T follicular helper cell (primary cell): ENCODE results near the gene HSDL2.
"Not testable (repeated sequence)": the region's sequence is repeated elsewhere in the genome, so short reads cannot be mapped to it uniquely, and the experiment has no call there.

Source experiments
- DNase-seq: peaks from one replicate; pipeline ENCODE4 v3.0.0-alpha.2; 2020; ENCODE audit warnings: low read depth

Gene HSDL2

DNA sequence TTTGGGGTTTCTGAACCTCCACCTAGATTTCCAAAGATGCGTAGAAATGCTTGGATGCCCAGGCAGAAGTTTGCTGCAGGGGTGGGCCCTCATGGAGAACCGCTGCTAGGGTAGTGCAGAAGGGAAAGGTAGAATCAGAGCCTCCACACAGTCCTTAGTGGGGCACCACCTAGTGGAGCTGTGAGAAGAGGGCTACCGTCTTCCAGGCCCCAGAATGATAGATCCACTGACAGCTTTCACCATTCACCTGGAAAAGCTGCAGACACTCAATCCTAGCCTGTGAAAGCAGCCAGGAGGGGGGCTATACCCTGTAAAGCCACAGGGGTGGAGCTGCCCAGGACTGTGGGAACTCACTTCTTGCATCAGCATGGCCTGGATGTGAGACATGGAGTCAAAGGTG is 13.3 kb upstream of the HSDL2 start:
- no peak for DNase-seq

DNA sequence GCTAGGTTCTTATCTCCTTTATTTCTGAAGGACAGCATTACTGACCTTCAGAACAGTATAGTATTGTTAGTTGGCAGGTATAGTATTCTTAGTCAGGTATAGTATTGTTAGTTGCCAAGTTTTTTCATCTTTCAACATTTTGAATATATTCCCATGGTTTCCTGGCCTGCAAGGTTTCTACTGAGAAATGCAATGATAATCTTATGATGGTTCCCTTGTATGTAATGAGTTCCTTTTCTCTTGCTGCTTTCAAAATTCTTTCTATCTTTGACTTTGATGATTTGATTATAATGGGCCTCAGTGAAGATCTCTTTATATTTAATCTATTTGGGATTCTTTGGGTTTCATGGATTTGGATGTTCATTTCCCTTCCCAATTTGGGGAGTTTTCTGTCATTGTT is 12.4 kb upstream of the HSDL2 start:
- DNase-seq: no peak

DNA sequence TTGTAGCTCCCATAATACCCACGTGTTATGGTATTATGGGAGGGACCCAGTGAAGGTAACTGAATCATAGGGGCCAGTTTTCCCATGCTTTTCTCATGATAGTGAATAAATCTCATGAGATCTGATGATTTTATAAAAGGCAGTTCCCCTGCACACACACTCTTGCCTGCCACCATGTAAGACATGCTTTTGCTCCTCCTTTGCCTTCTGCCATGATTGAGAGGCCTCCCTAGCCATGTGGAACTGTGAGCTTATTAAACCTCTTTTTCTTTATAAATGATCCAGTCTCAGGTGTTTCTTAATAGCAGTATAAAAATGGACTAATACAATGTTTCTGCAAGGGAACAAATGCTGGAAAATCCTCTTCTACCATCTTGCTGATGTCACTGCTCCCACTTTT is 10.1 kb upstream of the HSDL2 start:
- no peak for DNase-seq

DNA sequence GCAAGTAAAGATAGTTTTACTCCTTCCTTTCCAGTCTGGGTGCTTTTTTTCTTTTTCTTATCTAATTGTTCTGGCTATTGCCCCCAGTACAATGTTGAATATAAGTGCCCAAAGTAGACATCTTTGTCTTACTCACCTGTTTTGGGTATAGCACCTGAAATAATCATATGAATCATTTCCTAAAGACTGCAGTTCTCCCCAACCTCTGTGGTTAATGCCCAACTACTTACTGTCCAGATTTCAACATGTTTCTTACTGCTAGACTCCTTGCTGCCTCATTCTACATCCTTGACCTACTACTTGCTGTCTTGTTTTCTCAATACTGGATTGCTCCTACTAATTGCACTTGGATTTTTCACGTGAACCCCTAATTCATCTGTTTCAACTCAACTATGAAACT is 8.8 kb upstream of the HSDL2 start:
- DNase-seq: no peak

DNA sequence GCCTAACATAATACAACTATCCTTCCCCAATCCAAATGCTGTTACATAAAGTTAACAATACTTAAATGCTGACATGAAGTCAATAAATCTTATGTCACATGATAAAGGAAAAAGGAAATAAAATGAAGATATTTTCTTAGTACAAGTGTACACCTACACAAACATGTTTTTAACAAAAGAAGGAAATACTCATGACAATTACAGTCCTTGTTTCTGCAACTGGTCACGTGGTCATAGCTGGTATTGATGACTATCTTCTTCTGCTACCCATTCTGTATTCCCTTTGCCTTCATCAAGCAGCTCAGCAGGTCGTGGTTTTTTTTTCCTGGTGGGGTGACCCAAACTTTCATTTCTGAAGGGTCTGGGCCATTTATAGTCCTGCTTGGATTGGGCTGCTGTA is 6.2 kb upstream of the HSDL2 start:
- not testable (repeated sequence) for DNase-seq

DNA sequence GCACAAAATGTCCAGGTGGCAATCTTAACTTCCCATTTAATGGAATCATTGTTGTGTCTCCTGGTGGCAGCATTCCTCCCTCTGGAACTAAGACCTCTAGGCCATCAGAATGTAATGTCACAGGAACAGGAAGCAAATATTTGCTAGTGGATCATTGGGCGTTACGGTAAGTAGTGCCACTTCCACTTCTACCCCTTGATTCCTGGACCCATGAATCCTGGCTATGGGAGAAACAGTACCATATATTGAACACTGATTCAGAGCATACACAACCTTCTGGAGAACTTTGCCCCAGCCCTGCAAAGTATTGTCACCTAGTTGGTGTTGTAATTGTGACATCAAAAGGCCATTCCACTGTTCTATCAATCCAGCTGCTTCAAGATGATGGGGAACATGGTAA is 5.7 kb upstream of the HSDL2 start:
- DNase-seq: not testable (repeated sequence)

DNA sequence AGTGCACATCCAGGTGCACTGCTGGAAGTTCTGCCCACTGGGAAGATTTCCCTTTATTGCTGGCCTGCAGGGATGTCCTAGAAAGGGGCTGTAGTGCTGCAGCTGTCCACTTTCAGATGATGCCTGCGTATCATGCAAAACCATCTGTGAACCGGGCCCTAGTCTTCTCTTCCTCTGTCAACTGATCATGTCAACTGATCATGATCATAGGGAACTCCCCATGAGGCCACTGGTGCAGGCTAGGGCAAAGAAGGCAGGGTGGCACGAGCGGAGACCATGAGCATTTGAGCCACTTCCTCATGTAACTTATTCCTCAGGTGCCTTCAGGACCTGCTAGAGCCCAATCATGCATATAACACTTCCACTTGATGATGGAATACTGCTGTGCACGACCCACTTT is 4.5 kb upstream of the HSDL2 start:
- DNase-seq: no peak

DNA sequence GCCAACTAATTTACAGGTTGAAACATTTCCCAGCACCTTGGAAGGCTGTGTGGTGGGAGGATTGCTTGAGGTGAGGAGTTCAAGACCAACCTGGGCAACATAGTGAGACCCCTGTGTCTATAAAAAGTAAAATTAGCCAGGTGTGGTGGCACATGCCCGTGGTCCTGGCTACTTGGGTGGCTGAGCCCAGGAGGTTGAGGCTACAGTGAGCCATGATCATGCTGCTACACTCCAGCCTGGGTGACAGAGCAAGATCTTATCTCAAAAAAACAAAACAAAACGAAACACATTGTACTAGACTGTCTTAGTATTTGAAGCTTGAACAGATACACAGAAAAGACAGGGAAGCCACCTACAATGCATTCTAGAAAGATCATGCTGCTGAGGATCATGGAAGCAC is 2.8 kb upstream of the HSDL2 start:
- no peak for DNase-seq

DNA sequence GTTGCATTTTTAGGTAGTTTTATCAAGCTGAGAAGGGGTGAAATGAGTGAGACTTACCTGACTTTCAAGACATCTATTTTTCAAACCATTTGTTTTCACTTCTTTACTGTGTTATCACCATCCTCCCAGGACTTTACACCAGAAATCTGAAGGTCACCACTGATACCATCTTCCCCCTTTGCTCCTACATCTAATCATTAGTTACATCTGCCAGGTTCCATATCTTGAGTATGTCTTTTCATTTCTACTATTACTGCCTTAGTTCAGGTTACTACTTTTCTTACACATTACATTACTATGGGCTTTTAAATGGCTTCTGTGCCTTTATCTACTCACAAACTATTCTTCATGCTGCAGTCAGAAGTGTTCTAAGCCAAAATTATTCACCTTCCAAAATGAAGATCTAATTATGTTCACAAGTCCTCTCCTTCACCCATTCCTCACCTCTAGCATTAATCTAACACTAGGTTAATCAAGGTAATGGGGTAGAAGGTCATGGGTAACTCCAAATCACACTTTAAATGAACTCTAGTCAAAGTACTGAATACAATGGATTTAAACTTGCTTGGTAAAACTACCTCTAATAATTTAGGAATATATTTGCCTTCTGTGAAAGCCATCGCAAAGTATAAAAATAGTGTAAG is 2.1 kb upstream of the HSDL2 start:
- DNase-seq: no peak

DNA sequence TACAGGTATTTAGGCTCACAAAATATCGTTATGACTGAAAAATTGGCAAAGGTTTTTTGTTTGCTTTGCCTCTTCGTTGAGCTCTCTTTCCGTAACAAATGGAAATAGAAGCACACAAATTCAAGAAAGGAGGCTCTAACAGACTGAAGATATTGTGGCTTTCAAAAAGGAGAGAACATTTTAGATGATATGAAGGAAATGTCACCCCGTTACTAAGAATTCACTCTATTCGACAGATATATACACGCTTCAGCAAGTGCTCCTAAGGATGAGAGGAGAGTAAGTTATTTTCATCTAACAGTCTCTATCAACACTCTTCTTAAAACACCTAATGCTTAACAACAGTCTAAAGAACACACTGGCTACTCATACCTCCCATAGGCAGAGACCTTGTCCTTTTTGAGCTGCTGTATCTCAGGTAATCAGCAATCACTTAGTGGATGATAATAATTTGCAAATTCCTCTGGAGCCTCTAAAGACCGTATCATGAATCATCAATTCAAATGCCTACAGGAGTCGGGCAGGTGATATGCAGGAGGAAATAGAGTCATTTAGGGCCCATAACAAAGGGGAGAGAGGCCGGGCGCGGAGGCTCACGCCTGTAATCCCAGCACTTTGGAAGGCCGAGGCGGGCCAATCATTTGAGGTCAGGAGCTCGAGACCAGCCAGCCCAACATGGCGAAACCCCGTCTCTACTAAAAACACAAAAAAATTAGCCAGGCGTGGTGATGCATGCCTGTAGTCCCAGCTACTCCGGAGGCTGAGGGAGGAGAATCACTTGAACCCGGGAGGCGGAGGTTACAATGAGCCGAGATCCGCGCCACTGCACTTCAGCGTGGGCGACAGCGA is 1.4 kb upstream of the HSDL2 start:
- no peak for DNase-seq

DNA sequence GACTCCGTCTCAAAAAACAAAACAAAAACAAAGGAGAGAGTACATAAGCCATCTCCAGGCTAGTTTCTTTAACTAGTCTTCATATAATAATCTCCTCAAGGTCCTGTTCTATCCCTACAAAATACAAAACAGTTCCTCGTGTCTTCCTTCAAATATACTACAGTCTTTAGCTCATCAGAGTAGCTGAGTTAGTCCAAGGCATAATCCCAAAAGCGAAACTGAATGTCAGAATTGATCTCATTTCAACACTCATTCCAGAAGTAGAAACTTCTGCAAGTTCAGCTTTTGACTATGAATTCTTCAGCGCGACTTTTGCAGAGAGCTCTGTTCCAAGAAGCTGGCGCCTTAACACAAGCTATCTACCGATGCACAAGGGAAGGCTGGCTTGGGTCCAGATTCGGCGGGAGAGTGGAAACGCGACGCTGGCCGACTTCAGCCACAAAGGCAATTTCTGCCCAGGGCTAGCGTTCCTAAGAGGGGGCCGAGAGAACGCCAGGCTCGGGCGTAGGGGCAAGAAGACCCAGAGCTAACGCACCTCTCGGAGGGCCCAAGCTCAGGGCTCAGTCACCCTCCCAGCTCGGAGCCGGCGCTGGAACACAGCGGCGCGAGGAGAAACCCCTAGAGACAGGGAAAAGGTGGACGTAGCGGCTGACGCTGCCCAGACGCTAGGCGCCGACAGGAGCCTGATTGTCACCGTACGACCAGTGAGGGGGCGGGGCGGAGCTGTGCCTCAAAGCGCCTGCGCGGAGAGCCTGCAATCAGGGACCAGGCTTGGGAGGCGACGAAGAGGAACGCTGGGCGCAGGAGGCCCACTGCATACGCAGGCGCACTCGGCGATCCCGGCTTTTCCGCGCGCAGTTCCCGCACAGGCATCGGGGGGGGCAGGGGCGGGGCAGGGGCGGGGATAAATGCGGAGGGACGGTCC is 469 bp upstream of the HSDL2 start:
- peak; percentile 96 for DNase-seq

DNA sequence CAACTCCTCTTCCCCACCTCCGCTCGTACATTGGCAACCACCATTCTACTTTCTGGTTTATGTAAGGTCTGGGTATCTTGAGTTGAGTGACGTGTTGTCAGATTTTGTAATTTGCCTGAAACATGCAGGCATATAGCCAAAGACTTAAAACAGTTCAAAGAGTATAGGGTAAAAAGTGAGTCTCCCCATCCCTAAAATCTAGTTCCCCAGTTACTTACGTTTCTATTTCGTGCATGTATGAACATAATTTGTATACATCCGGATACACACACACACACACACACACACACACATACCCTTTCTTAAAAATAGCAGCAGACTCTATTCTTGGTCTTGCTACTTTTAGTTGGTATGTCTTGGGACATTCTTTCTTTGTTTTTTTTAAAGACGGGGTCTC is 915 bp downstream of the HSDL2 start:
- no peak for DNase-seq

DNA sequence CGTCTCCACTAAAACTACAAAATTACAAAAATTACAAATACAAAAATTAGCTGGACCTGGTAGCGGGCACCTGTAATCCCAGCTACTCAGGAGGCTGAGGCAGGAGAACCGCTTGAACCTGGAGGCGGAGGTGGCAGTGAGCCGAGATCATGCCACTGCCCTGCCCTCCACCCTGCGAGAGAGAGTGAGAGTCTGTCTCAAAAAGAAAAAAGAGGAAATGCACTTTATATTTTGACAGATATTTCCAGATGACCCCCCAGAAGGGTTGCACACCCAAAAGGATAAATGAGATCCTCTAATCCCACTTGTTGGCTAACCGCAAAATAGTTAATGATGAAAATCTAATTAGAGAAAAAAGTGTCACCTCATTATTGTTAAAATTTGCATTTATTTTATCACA is 2.2 kb downstream of the HSDL2 start:
- DNase-seq: no peak

DNA sequence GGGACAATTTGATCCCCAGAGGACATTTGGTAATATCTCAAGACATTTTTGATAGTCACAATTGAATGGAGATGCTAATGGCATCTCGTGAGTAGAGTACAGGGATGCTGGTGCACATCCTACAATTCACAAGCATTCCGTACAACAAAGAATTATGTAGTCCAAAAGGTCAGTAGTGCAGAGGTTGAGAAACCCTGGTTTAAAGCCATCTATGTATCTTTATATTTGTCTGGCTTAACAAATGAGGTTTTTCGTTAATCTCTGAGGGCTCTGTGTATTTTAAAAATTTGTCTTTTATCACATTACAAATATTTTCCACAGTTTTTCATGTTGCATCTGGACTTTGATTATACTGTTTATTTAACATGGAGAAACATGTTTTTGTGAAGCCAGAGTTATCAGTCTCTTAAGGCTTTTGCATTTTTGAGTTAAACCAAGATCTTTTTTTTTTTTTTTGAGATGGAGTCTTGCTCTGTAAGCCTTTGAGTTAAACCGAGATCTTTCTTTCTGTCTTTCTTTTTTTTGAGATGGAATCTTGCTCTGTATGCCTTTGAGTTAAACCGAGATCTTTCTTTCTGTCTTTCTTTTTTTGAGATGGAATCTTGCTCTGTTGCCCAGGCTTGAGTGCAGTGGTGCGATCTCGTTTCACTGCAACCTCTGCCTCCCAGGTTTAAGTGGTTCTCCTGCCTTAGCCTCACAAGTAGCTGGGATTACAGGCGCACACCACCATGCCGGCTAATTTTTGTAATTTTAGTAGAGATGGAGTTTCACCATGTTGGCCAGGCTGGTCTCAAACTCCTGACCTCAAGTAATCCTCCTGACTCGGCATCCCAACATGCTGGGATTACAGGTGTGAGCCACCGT is 2.8 kb downstream of the HSDL2 start:
- no peak for DNase-seq

DNA sequence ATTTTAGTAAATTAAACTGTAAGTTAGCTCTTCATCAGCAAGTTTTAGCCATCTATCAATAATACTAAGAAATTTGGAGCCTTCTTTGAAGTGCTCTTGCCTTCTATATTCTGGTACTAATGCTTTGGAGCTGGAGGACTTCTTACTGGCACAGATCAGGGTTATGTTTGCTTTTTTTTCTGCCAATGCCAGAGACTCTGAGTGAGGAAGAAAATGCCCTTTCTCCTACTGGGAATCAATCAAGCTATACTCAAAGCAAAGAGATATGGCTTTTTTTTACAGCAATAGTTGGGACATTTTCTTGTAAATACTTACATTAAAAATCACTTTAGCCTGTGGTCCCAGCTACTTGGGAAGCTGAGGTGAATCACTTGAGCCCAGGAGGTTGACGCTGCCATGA is 4.3 kb downstream of the HSDL2 start:
- no peak for DNase-seq

DNA sequence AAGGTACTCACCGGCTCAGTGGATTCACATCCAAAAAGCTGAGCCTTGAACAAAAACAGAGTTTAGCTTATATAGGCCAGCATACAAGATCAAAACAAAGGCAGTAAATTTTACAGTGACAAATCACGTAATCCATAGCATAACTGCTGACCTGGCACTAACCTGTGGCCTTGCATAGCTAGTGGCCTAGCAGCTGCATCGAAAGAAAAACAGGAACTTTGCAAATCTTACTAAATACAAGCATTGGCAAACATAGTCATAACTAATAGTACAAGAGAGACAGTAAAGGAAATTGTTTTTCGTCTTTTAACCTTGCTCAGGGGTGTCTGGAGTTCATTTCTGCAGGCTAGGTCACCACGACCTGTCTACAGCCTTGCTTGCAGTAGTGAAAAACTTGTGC is 4.8 kb downstream of the HSDL2 start:
- no peak for DNase-seq

DNA sequence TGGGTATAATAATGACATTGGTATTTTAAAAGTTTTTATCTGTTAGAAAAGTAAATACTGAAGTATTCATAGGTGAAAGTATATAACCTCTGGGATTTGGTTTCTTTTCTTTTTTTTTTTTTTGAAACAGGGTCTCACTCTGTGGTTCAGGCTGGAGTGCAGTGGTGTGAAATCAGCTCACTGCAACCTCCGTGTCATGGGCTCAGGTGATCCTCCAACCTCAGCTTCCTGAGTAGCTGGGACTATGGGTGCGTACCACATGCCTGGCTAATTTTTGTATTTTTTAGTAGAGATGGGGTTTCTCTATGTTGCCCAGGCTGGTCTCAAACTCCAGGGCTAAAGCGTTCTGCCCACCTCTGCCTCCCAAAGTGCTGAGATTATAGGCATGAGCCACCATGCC is 7.2 kb downstream of the HSDL2 start:
- no peak for DNase-seq

DNA sequence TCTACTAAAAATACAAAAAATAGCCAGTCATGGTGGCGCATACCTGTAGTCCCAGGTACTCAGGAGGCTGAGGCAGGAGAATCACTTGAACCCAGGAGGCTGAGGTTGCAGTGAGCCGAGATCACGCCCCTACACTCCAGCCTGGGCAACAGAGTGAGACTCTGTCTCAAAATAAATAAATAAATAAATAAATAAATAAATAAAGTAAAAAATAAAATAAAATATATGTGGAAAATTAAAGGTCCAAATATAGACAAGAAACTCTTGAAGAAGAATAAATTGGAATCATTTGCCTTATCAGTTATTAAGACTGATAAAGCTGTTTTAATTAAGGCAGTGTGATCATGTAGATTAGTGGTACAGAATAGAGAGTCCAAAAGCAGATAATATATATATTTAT is 10.0 kb downstream of the HSDL2 start:
- not testable (repeated sequence) for DNase-seq

DNA sequence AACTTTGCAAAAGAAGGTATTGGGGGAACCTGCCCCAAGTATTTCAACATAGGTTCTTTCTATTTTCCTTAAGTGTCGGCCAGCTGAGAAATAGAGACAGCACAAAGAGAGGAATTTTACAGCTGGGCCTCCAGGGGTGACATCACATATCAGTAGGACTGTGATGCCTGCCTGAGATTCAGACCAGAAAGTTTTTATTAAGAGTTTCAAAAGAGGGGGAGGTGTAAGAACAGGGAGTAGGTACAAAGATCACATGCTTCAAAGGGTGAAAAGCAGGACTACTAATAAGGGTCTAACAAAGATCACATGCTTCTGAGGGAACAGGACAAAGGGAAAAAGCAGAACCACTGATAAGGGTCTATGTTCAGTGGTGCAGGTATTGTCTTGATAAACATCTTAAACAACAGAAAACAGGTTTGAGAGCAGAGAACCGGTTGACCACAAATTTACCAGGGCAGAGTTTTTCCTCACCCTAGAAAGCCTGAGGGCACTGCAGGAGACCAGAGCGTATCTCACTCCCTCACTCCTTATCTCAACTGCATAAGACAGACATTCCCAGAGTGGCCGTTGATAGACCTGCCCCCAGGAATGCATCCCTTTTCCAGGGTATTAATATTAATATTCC is 12.1 kb downstream of the HSDL2 start:
- not testable (repeated sequence) for DNase-seq

DNA sequence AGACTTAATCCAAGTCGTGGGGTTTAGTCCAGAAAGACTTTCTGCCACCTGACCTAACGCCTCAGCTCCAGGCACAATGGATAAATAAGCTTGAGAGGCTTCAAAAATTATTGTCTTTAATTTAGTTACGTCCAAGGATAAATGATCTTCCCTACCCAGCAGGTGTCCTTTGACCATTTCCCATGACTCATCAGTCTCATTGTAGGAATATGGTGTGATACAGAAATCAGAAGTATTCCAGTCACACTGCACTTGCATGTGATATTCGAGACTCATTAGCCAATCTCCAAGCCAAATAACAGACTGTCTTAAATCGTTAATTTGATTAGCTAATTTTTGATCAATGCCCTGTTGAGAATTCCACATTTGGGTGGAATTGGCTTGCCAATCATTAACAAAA is 13.2 kb downstream of the HSDL2 start:
- not testable (repeated sequence) for DNase-seq

DNA sequence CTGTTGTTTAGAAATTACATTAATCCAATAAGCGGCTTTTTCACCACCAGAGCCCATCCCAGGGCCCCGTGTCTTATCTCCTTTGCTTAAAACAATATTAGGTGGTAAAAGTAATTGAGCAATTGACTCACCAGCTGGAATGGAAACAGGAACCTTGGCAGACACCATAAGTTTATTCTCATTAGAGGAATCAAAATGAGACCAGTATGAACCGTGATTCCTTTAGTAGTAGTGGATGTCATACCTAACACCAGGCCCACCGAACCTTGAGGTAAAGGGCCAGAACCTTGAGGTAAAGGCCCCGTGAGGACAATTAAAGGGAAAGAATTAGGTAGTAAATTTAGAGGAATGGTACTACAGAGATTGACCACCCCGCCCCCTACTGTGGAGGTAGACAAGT is 16.5 kb downstream of the HSDL2 start:
- DNase-seq: no peak
